MM.1S (cell line): ENCODE results near the gene RSRC1.

Source experiments
- DNase-seq: peaks from one replicate; pipeline ENCODE4 v3.0.0-alpha.2; 2015
- H2AFZ ChIP-seq: fragments of 300-600 bp; sonication (generic); 2 replicates; pipeline ENCODE4 v1.6.0; 2016; ENCODE audit warnings: antibody characterized with exemption, low read length
- H3F3A ChIP-seq: fragments of 300-600 bp; sonication (generic); 2 replicates; pipeline ENCODE4 v1.6.1; 2016; ENCODE audit warnings: mild to moderate bottlenecking, antibody characterized with exemption, low read length, moderate library complexity, mixed read lengths; ENCODE audit not compliant: insufficient read depth
- H3K27ac ChIP-seq: fragments of 300-600 bp; sonication (generic); 2 replicates; pipeline ENCODE4 v1.5.1; 2016; ENCODE audit warnings: mild to moderate bottlenecking, low read length
- H3K27me3 ChIP-seq: fragments of 300-600 bp; sonication (generic); replicated peaks from 2 replicates; pipeline ENCODE4 v1.6.0; 2016; ENCODE audit warnings: low read length; ENCODE audit not compliant: insufficient read depth
- H3K36me3 ChIP-seq: fragments of 300-600 bp; sonication (generic); replicated peaks from 2 replicates; pipeline ENCODE4 v1.6.1; 2016; ENCODE audit warnings: mild to moderate bottlenecking, low read length, mixed read lengths; ENCODE audit not compliant: insufficient read depth
- H3K4me1 ChIP-seq: fragments of 300-600 bp; sonication (generic); 2 replicates; pipeline ENCODE4 v1.6.1; 2016; ENCODE audit warnings: low read length, mixed read lengths
- H3K4me2 ChIP-seq: fragments of 300-600 bp; sonication (generic); 2 replicates; pipeline ENCODE4 v1.6.0; 2016; ENCODE audit warnings: low read depth, low read length
- H3K4me3 ChIP-seq: fragments of 300-600 bp; sonication (generic); 2 replicates; pipeline ENCODE4 v1.5.1; 2016; ENCODE audit warnings: low read length, mixed read lengths
- H3K79me2 ChIP-seq: fragments of 300-600 bp; sonication (generic); 2 replicates; pipeline ENCODE4 v1.6.1; 2016; ENCODE audit warnings: mixed run types, low read length, mixed read lengths
- H3K9ac ChIP-seq: fragments of 300-600 bp; sonication (generic); 2 replicates; pipeline ENCODE4 v1.6.1; 2016; ENCODE audit warnings: low read length, mixed read lengths
- H3K9me2 ChIP-seq: fragments of 300-600 bp; sonication (generic); replicated peaks from 2 replicates; pipeline ENCODE4 v1.6.1; 2016; ENCODE audit warnings: mild to moderate bottlenecking, low read length, mixed read lengths; ENCODE audit not compliant: insufficient read depth
- H3K9me3 ChIP-seq: fragments of 300-600 bp; sonication (generic); replicated peaks from 2 replicates; pipeline ENCODE4 v1.6.1; 2016; ENCODE audit warnings: mild to moderate bottlenecking, low read length, mixed read lengths; ENCODE audit not compliant: insufficient read depth
- H4K20me1 ChIP-seq: fragments of 300-600 bp; sonication (generic); 2 replicates; pipeline ENCODE4 v1.6.1; 2016; ENCODE audit warnings: mild to moderate bottlenecking, low read length, moderate library complexity, mixed read lengths; ENCODE audit not compliant: insufficient read depth
- CTCF ChIP-seq: fragments of 300-600 bp; sonication (generic); IDR thresholded peaks from 2 replicates; pipeline ENCODE4 v1.5.1; 2016; ENCODE audit warnings: antibody characterized with exemption, low read length, mixed read lengths
- EZH2 ChIP-seq: fragments of 300-600 bp; sonication (generic); optimal IDR thresholded peaks from 2 replicates; pipeline ENCODE3; 2017; ENCODE audit warnings: low read depth, mild to moderate bottlenecking, antibody characterized with exemption, low read length, mixed read lengths
- EZH2phosphoT487 ChIP-seq: fragments of 300-600 bp; sonication (generic); IDR thresholded peaks from 2 replicates; pipeline ENCODE4 v1.6.1; 2018; ENCODE audit warnings: antibody characterized with exemption, low read length

Gene RSRC1

GRCh38 chr3:158210067-158210466 lies 100.2 kb downstream of the RSRC1 start:
- Histone ChIP-seq H2AFZ (no peak overlapping the region), H3F3A (no peaks in the 10 kb centered on the region), H3K4me1 (no peaks in the 10 kb centered on the region), H4K20me1 (no peaks in the 10 kb centered on the region), H3K27ac (no peak overlapping the region), H3K79me2 (no peaks in the 10 kb centered on the region), H3K36me3 (no peaks in the 10 kb centered on the region), H3K4me3 (no peak overlapping the region), H3K27me3 (no peaks in the 10 kb centered on the region), H3K9ac (no peak overlapping the region), H3K4me2 (no peak overlapping the region), H3K9me3 (no peaks in the 10 kb centered on the region), H3K9me2 (no peaks in the 10 kb centered on the region)
- no peak for TF ChIP-seq EZH2
- TF ChIP-seq EZH2phosphoT487 = no peak
- TF ChIP-seq CTCF = no peak
- DNase-seq = no peak

GRCh38 chr3:158213461-158213860 lies 103.6 kb downstream of the RSRC1 start:
- Histone ChIP-seq H3F3A (no peaks in the 10 kb centered on the region), H3K4me2 (no peak overlapping the region), H2AFZ (no peak overlapping the region), H3K9me2 (no peaks in the 10 kb centered on the region), H3K4me1 (no peaks in the 10 kb centered on the region), H3K9ac (no peak overlapping the region), H3K4me3 (no peak overlapping the region), H3K27ac (no peak overlapping the region), H3K27me3 (no peaks in the 10 kb centered on the region), H3K79me2 (no peaks in the 10 kb centered on the region), H3K9me3 (no peaks in the 10 kb centered on the region), H4K20me1 (no peaks in the 10 kb centered on the region), H3K36me3 (no peaks in the 10 kb centered on the region)
- TF ChIP-seq CTCF = no peak
- TF ChIP-seq EZH2phosphoT487 = no peak
- no peak for TF ChIP-seq EZH2
- DNase-seq = no peak

GRCh38 chr3:158217992-158218391 lies 108.1 kb downstream of the RSRC1 start:
- Histone ChIP-seq H2AFZ (no peak overlapping the region), H3K36me3 (no peaks in the 10 kb centered on the region), H4K20me1 (no peaks in the 10 kb centered on the region), H3K9me3 (no peaks in the 10 kb centered on the region), H3K27ac (no peak overlapping the region), H3K4me2 (no peak overlapping the region), H3F3A (no peaks in the 10 kb centered on the region), H3K4me1 (no peaks in the 10 kb centered on the region), H3K79me2 (no peaks in the 10 kb centered on the region), H3K9ac (no peak overlapping the region), H3K27me3 (no peaks in the 10 kb centered on the region), H3K9me2 (no peaks in the 10 kb centered on the region), H3K4me3 (no peak overlapping the region)
- no peak for TF ChIP-seq CTCF
- TF ChIP-seq EZH2phosphoT487 = no peak
- no peak for TF ChIP-seq EZH2
- no peak for DNase-seq
